ENCODE measurements around the gene LTB4R2.
A peak's percentile ranks its signal among the peaks of the same experiment; 100 is the strongest.

Gene LTB4R2

GRCh38 chr14:24339284-24340151 is 29.6 kb downstream of the LTB4R2 start, which contains the start of gene RIPK3:
TSS of gene RIPK3 (minus strand) at chr14:24339991. CDS start at chr14:24339826, 165 bp downstream.
- Histone ChIP-seq H3K79me2 (ENCODE audit: low read length) (no peaks in the 10 kb centered on the region), H3K4me3 (ENCODE audit: low read length) (peak within 1 kb of the TSS; percentile 68), H2AFZ (ENCODE audit: low read length) (peak within 1 kb of the TSS; percentile 93), H3K27me3 (replicated peaks; ENCODE audit: insufficient read depth, low read length) (no peaks in the 10 kb centered on the region), H3K9me2 (replicated peaks; ENCODE audit: insufficient read depth, low read length) (no peaks in the 10 kb centered on the region), H3K4me1 (ENCODE audit: low read length) (no peaks in the 10 kb centered on the region), H3K4me2 (ENCODE audit: low read depth, low read length) (peak within 1 kb of the TSS; percentile 79), H3K36me3 (replicated peaks; ENCODE audit: insufficient read depth, low read length) (no peaks in the 10 kb centered on the region), H3K9me3 (replicated peaks; ENCODE audit: insufficient read depth, low read length) (no peaks in the 10 kb centered on the region), H3F3A (ENCODE audit: insufficient read depth, low read length) (no peaks in the 10 kb centered on the region), H3K9ac (ENCODE audit: low read length) (peak within 1 kb of the TSS; percentile 37; the same call in 1 of the 2 replicates), H3K27ac (ENCODE audit: low read length) (no peak within 1 kb of the TSS), H4K20me1 (ENCODE audit: insufficient read depth, low read length) (no peaks in the 10 kb centered on the region)
- DNase-seq = peak; percentile 52
- TF ChIP-seq CTCF (IDR thresholded peaks at IDR 0.05; ENCODE audit: low read length) = no peak
- no peak for TF ChIP-seq EZH2 (optimal IDR thresholded peaks at IDR 0.05; ENCODE audit: low read depth, low read length)
- no peak for TF ChIP-seq EZH2phosphoT487 (IDR thresholded peaks at IDR 0.05; ENCODE audit: low read length)

GRCh38 chr14:24340606-24341005 is 30.7 kb downstream of the LTB4R2 start:
- Histone ChIP-seq H3K79me2 (ENCODE audit: low read length) (no peaks in the 10 kb centered on the region), H3K9ac (ENCODE audit: low read length) (no peak overlapping the region), H3K4me2 (ENCODE audit: low read depth, low read length) (no peak overlapping the region), H3K9me2 (replicated peaks; ENCODE audit: insufficient read depth, low read length) (no peaks in the 10 kb centered on the region), H4K20me1 (ENCODE audit: insufficient read depth, low read length) (no peaks in the 10 kb centered on the region), H3K36me3 (replicated peaks; ENCODE audit: insufficient read depth, low read length) (no peaks in the 10 kb centered on the region), H3K9me3 (replicated peaks; ENCODE audit: insufficient read depth, low read length) (no peaks in the 10 kb centered on the region), H3K4me1 (ENCODE audit: low read length) (no peaks in the 10 kb centered on the region), H3F3A (ENCODE audit: insufficient read depth, low read length) (no peaks in the 10 kb centered on the region), H2AFZ (ENCODE audit: low read length) (no peak overlapping the region), H3K4me3 (ENCODE audit: low read length) (no peak overlapping the region), H3K27me3 (replicated peaks; ENCODE audit: insufficient read depth, low read length) (no peaks in the 10 kb centered on the region), H3K27ac (ENCODE audit: low read length) (no peak overlapping the region)
- DNase-seq = no peak
- TF ChIP-seq EZH2 (optimal IDR thresholded peaks at IDR 0.05; ENCODE audit: low read depth, low read length) = no peak
- TF ChIP-seq CTCF (IDR thresholded peaks at IDR 0.05; ENCODE audit: low read length) = no peak
- no peak for TF ChIP-seq EZH2phosphoT487 (IDR thresholded peaks at IDR 0.05; ENCODE audit: low read length)

GRCh38 chr14:24342889-24343288 is 32.9 kb downstream of the LTB4R2 start:
- Histone ChIP-seq H4K20me1 (ENCODE audit: insufficient read depth, low read length) (no peaks in the 10 kb centered on the region), H3K9ac (ENCODE audit: low read length) (no peak overlapping the region), H2AFZ (ENCODE audit: low read length) (no peak overlapping the region), H3K27me3 (replicated peaks; ENCODE audit: insufficient read depth, low read length) (no peaks in the 10 kb centered on the region), H3K79me2 (ENCODE audit: low read length) (no peaks in the 10 kb centered on the region), H3F3A (ENCODE audit: insufficient read depth, low read length) (no peaks in the 10 kb centered on the region), H3K36me3 (replicated peaks; ENCODE audit: insufficient read depth, low read length) (no peaks in the 10 kb centered on the region), H3K4me3 (ENCODE audit: low read length) (no peak overlapping the region), H3K9me2 (replicated peaks; ENCODE audit: insufficient read depth, low read length) (no peaks in the 10 kb centered on the region), H3K4me1 (ENCODE audit: low read length) (no peaks in the 10 kb centered on the region), H3K27ac (ENCODE audit: low read length) (no peak overlapping the region), H3K4me2 (ENCODE audit: low read depth, low read length) (no peak overlapping the region), H3K9me3 (replicated peaks; ENCODE audit: insufficient read depth, low read length) (no peaks in the 10 kb centered on the region)
- TF ChIP-seq EZH2phosphoT487 (IDR thresholded peaks at IDR 0.05; ENCODE audit: low read length) (no peak), EZH2 (optimal IDR thresholded peaks at IDR 0.05; ENCODE audit: low read depth, low read length) (no peak), CTCF (IDR thresholded peaks at IDR 0.05; ENCODE audit: low read length) (no peak)
- DNase-seq = no peak

Measured in MM.1S (cell line).